Suprapubic skin (tissue), 4 donors: ENCODE results near the gene ATXN2. TPM values are rescaled to one million over a fixed set of nuclear protein-coding genes. Genes with fewer than 3 reads are reported as not detected.

ENCODE experiments used
- DNase-seq, 2 donors: peaks; one replicate each; pipeline ENCODE4 v3.0.0-alpha.2; 2019; ENCODE audit warnings: low spot score in 2 of 2
- H3K27ac ChIP-seq: fragments of 200-600 bp; sonication (generic); one replicate; pipeline ENCODE4 v1.5.1; 2019
- H3K27me3 ChIP-seq: fragments of 200-600 bp; sonication (generic); one replicate; pipeline ENCODE4 v1.5.1; 2019
- H3K36me3 ChIP-seq: fragments of 200-600 bp; sonication (generic); one replicate; pipeline ENCODE4 v1.5.1; 2019
- H3K4me1 ChIP-seq: fragments of 200-600 bp; sonication (generic); one replicate; pipeline ENCODE4 v1.5.1; 2019
- H3K4me3 ChIP-seq: fragments of 200-600 bp; sonication (generic); one replicate; pipeline ENCODE4 v1.5.1; 2019; ENCODE audit warnings: mild to moderate bottlenecking
- H3K9me3 ChIP-seq: fragments of 200-600 bp; sonication (generic); one replicate; pipeline ENCODE4 v1.5.1; 2019
- CTCF ChIP-seq, 2 donors: fragments of 200-600 bp in 1 of 2; fragments of 450-650 bp in 1 of 2; sonication (generic) in 1 of 2; IDR thresholded peaks; one replicate each; pipeline ENCODE4 v1.5.1; 2016 to 2019; ENCODE audit warnings: antibody characterized with exemption in 2 of 2, mild to moderate bottlenecking in 1 of 2, moderate library complexity in 1 of 2
- EP300 ChIP-seq: sonication (generic); formaldehyde crosslinking; IDR thresholded peaks from one replicate; pipeline ENCODE4 v1.6.1; 2017; ENCODE audit warnings: antibody characterized with exemption
- POLR2A ChIP-seq, 2 donors: fragments of 450-650 bp; IDR thresholded peaks; one replicate each; pipeline ENCODE4 v1.6.1; 2017; ENCODE audit warnings: antibody characterized with exemption in 2 of 2, mild to moderate bottlenecking in 2 of 2, moderate library complexity in 2 of 2
- POLR2AphosphoS5 ChIP-seq, 3 donors: sonication (generic); formaldehyde crosslinking; IDR thresholded peaks; one replicate each; pipeline ENCODE4 v1.6.1; 2017; ENCODE audit warnings: antibody characterized with exemption in 3 of 3
- WGBS: methylation state at CpG from one replicate; pipeline ENCODE4 v1.1.5; 2018; 5-methylcytosine and 5-hydroxymethylcytosine counted together
- total RNA-seq, 4 donors: library from RNA; depleted of rRNA; stranded (reverse); fragments of >200 nt; gene quantifications; one replicate each; pipeline ENCODE4 v1.1.0, GENCODE V29; 2016

The ATXN2 gene
- total RNA-seq, 4 donors from 2014 or later: 23.3 to 62.8 (median 35.8) TPM

GRCh38 chr12:111437816-111438454 is 161.2 kb downstream of the ATXN2 start:
- Histone ChIP-seq H3K4me1 (peaks cover 73% of the 10 kb centered on the region), H3K36me3 (no peaks in the 10 kb centered on the region), H3K9me3 (no peaks in the 10 kb centered on the region), H3K27me3 (no peaks in the 10 kb centered on the region), H3K4me3 (no peak overlapping the region), H3K27ac (no peak overlapping the region)
- TF ChIP-seq EP300 (no peak), CTCF (IDR thresholded peaks at IDR 0.05) (no peak), POLR2A (IDR thresholded peaks at IDR 0.05) (no peak), POLR2AphosphoS5 (IDR thresholded peaks at IDR 0.05) (no peak)
- 100% methylated on average over 3 of the region's 8 CpGs for WGBS
- DNase-seq: no peak

- Histone ChIP-seq H3K4me3 (no peak overlapping the region), H3K9me3 (no peaks in the 10 kb centered on the region), H3K27me3 (no peaks in the 10 kb centered on the region), H3K4me1 (peaks cover 71% of the 10 kb centered on the region), H3K27ac (no peak overlapping the region), H3K36me3 (no peaks in the 10 kb centered on the region)
- TF ChIP-seq POLR2AphosphoS5 (IDR thresholded peaks at IDR 0.05) (no peak), POLR2A (IDR thresholded peaks at IDR 0.05) (no peak), EP300 (no peak), CTCF (IDR thresholded peaks at IDR 0.05) (no peak)
- no peak for DNase-seq
- WGBS: 71% methylated on average over 4 of the region's 4 CpGs
Measured at GRCh38 chr12:111436811-111437210, 162.3 kb downstream of the ATXN2 start.

- no CpG with 5 or more reads among the region's 7 CpGs for WGBS
- no peak for DNase-seq
- TF ChIP-seq CTCF (IDR thresholded peaks at IDR 0.05): no peak
- TF ChIP-seq POLR2AphosphoS5 (IDR thresholded peaks at IDR 0.05): no peak
- no peak for TF ChIP-seq POLR2A (IDR thresholded peaks at IDR 0.05)
- no peak for TF ChIP-seq EP300
- no peaks in the 10 kb centered on the region for H3K27me3 ChIP-seq
- peaks cover 74% of the 10 kb centered on the region for H3K4me1 ChIP-seq
- no peak overlapping the region for H3K4me3 ChIP-seq
- H3K27ac ChIP-seq: peak overlapping the region; percentile 11
- no peaks in the 10 kb centered on the region for H3K36me3 ChIP-seq
- no peaks in the 10 kb centered on the region for H3K9me3 ChIP-seq
Measured at GRCh38 chr12:111436266-111436665, 162.8 kb downstream of the ATXN2 start.

- WGBS: 78% methylated on average over 6 of the region's 16 CpGs
- Histone ChIP-seq H3K4me1 (peaks cover 74% of the 10 kb centered on the region), H3K36me3 (no peaks in the 10 kb centered on the region), H3K9me3 (no peaks in the 10 kb centered on the region), H3K27me3 (no peaks in the 10 kb centered on the region), H3K27ac (peak overlapping the region; percentile 64), H3K4me3 (no peak overlapping the region)
- DNase-seq: no peak
- TF ChIP-seq EP300 (no peak), POLR2A (IDR thresholded peaks at IDR 0.05) (no peak), POLR2AphosphoS5 (IDR thresholded peaks at IDR 0.05) (no peak), CTCF (IDR thresholded peaks at IDR 0.05) (no peak)
Measured at GRCh38 chr12:111435661-111436201, 163.4 kb downstream of the ATXN2 start.

GRCh38 chr12:111434680-111435338 is 164.3 kb downstream of the ATXN2 start:
- 30% methylated on average over 15 of the region's 18 CpGs for WGBS
- H3K4me3 ChIP-seq: peak overlapping the region; percentile 17

More at GRCh38 chr12:111434680-111435338, 164.3 kb downstream of the ATXN2 start:
- peak in 1 of 2 donors; percentile 80 for DNase-seq
- TF ChIP-seq EP300: no peak
- TF ChIP-seq CTCF (IDR thresholded peaks at IDR 0.05): no peak
- no peak for TF ChIP-seq POLR2AphosphoS5 (IDR thresholded peaks at IDR 0.05)
- TF ChIP-seq POLR2A (IDR thresholded peaks at IDR 0.05): no peak
- Histone ChIP-seq H3K4me1 (peaks cover 74% of the 10 kb centered on the region), H3K27ac (peak overlapping the region; percentile 64), H3K36me3 (no peaks in the 10 kb centered on the region), H3K9me3 (no peaks in the 10 kb centered on the region), H3K27me3 (no peaks in the 10 kb centered on the region)
